GM11168 (cell line): ENCODE data around the gene CKLF.

Experiments
- in situ Hi-C: fragments of 300-500 bp; cut with MboI; formaldehyde crosslinking; loops from one replicate; pipeline ENCODE4 v1.12.0; 2022; ENCODE audit warnings: low sequenced_read_pairs; ENCODE audit not compliant: unreplicated experiment

CKLF gene

GRCh38 chr16:66539623-66540469 lies 12.5 kb upstream of the CKLF start:
- in situ Hi-C loops = no loop called here

DNA sequence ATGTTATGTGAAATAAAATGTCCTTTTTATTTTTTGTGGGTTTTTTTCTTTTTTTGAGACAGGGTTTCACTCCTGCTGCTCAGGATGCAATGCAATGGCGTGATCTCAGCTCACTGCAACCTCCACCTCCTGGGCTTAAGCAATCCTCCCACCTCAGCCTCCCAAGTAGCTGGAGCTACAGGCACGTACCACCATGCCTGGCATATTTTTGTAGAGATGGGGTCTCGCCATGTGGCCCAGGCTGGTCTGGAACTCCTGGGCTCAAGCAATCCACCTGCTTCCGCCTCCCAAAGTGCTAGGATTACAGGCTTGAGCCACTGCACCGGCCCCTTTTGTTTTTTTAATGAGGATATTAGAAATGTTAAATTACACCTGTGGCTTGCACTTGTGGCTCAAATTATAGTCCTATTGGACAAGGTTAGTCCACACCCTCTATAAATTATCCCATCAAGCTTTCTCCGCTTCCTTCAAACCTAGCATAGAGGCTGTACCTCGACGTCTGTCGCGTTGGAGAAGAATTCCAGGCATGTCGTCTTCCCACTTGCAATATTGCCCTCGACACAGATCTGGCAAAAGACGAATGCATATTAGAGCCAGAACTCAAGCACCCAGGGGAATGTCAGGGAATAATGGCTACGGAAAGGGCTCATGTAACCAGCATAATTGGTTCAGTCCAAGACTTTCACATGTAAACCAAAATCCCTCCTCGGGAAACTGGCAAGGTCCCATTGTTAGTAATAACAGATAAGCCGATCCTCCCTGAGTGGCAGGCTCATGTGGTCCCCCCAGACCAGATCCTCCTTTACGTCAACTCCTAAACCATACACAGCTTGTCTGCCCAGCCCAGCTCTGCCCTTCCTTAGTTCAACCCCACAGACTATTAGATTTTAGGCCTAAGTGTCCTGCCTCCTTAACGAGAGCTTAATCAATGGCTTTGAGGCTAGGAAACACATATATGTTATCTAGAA lies 10.7 kb upstream of the CKLF start:
- in situ Hi-C loops = no loop called here

DNA sequence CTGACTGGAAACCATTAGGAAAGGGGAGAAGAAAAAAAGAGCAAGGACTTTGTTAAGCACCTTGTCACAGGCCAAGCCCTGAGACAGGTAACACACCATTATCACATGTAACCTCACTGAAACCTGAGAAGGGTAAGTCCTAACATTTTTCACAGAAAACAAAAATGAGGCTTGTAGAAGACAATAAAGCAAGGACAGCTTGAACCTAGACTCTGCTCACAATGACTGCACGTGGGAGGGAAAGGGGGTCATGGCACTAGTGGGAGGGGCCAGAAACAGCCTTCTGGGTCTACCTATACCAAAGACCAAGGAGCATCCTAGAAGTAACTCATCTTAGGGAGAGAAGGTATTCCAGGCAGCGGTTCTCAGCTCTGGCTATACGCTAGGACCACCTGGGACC lies 10.0 kb upstream of the CKLF start:
- in situ Hi-C loops = no loop called here

DNA sequence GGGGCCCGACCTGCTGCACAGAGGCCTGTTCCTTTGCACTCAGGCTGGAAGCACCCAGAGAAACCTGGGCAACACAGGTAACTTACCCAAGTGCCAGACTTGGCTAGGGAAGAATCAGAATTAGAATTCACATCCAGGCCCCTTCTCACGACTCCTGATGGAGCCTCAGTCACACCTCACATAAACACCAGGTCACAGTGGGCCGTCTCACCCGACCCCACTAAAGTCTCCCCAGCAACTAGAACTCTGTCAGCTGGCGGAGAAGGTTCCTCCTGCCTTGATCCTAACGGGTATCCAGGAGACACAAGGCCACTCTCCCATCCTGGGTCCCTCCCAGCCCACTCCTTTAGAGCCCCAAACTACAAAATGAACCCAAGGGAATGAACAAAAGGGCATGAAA lies 8.8 kb upstream of the CKLF start:
- in situ Hi-C loops = no loop called here

DNA sequence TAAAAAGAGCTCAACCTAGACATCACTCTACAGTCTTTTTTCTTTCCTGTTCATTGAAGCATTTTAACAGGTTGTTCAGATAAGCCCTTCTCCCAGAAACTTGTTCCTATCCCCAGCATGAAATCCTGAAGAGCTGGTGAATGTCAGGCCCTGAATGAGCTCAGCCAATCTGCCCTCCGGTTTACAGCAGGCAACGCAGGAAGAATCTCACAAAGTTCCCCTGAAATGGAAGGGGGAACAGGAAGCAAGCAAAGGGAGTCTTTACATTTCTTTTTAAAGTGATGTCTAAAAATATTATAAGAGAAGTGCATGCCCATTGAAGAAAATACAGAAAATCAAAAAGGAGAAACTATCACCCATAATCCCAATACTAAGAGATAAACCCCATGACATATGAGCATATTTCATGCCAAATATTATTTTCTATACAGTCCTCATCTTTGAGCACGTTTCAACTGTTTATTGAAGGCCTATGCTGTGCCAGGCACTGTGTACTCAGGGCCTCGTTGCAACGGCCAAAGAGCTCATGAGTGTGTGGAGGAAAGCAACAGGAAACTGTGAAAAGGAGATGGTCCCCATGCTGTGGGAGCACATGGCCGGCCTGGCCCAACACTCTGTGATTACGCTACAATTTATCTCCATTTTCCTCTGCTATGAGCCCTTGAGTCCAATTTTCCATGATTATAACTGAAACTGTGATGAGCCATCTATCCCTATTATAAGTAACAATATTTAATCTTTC lies 8.2 kb upstream of the CKLF start:
- in situ Hi-C loops = no loop called here

DNA sequence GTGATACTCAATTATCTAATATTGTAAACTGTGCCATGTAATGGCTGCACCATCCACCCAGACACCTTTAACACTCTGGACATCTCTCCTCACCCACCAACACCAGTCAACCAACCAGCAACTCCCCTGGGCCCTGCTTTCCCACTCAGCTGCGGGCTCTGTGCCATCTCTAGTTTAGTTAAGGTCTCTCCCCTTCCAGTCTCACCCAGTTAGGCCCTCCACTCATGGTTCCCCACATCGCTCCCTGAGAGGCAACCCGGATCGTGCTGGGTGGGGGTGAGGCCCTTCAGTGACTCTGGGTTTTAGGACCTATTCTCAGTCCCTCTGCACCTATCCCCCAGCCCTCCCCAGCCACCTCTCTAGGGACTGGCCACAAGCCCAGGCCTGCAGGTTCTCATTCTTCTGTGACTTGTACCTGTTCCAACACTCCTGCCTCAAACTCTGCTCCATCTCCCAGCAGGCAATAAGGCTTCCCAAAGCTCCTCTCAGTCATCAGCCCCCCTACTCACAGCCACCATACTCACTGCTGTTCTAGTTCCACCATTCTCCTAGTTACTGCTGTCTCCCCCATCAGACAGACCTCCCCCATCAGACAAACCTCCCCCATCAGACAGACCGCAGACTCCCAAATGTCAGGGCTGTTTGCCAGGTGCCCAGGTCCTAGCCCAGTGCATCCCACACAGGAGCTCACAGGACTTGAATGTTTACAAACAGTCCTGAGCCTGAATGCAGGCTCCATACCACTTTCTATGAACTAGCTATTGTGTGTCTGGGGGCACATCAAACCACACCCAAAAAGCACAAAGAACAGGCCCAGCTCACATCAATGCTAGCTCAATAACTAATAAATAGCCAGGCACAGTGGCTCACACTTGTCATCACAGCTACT lies 5.0 kb upstream of the CKLF start:
- in situ Hi-C loops = no loop called here

DNA sequence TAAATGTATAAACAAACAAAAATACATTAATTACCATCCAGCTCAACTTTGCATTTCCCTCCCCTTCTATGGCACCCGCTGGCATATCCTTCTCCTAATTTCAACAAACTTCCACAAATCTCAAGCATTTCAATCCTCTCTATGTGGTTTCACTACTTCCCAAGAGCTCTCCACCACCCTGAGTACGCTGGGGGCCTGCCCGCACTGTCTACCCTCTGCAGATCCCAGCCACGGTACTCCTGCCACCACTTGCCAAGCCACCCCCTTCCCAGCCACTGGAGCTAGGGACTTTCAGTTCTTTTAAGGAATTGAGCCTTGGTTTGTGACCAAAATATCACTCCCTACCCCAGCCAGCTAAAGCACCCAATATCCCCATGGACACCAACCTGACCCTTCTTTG lies 4.3 kb upstream of the CKLF start:
- in situ Hi-C loops = no loop called here

- in situ Hi-C loops = no loop called here
These were observed 3.5 kb upstream of the CKLF start for GRCh38 chr16:66548868-66549267.

DNA sequence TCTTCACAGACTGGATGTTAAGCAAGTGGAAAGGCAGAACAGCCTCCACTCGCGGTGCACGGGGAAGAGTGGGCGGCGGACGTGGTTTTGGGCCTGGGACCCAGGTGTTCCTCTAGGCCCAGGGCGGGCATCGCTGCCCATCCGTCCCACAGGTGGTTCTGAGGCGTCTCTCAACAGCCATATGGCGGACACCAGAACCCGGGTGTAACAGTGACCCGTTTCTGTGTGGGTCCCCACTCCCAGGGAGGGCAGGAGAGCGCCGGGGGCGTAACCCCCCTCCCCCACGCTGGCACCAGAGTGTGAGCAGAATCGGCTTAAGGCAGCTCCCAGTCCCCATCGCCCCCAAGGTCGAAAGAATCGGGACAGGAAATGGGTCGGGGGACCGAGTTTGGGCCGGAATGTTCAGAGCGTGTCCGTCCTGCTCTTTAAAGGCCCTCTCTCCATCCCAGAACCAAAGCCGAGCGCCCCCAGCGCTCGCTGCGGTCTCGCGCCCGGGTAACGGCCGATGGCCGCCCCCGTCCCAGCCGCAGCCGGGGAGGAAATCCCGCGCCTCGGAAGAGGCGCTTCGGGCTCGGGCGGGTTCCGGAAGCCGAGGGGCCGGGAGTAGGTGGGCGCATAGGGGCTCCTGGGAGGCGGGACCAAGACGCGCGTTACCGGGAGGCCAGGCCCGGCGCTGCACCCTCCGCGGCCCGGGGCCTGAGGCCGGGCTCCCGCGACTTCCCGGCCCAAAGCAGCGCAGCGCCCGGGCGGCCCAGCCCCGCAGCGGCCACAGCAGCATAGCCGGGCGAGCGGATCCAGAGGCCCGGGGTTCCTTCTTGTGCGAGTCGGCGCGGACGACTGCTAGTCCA lies 2.9 kb upstream of the CKLF start, which contains the start of gene TK2:
TK2 (minus strand) TSS at position 839 of the 848 bp plus-strand sequence; CDS start at position 778, 61 bp downstream.
- in situ Hi-C loops = no loop called here

DNA sequence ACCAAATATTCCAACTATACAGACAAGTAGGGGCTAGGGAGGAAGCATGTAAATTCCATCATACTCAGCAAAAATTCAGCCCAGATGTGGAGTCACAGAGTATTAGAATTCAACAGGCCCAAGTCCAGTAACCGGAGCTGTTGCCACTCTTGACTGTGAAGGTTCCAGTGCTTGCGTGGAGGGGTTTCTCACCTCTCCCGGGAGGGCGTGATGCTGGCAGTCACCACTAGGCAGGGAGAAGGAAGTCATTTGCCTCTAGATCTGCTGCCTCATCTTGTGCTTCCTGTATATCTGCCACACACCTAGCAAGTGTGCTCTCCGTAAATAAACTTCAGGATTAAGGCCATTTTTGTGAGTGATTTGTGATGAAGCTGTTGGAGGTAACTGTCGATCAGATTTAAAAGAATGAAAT lies 1.0 kb upstream of the CKLF start:
- in situ Hi-C loops = no loop called here

GRCh38 chr16:66551788-66552285 lies 539 bp upstream of the CKLF start:
- in situ Hi-C loops = no loop called here

DNA sequence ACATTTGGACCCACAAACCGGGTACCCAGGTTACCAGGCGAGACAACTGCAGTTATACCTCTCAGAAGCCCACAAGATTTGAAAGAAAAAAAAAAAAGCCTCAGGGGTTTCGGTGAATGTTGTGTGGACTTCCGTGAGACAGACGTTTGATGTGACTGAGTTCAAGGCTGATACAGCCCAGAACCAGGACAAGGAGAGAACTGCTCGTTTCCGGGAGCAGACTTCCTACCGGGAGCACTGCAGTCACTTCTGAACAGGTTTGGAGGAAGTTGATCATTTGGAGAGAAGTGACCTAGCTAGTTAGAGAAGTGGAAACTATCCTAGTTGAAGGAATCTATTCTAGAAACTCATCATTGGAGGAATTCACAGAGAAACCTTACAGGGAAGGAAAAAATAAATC lies 847 bp downstream of the CKLF start:
- in situ Hi-C loops = no loop called here

DNA sequence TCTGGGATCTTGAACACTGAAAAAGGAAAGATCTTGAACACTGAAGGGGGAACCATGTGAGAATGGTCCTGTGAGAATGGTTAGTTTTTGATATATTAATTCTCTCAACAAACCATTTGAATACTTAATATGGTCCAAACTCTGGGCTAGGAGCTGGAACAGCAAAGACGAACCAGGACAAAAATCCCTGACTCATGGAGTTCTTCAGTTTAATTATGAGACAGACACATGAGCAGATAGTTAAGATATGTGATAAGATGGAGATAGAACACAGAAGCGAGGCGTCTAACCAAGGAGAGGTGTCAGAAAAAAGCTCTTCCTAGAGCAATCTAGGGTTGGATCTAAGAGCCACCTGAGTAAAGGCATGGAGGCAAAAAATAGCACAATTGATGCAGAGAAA lies 1.6 kb downstream of the CKLF start:
- in situ Hi-C loops = no loop called here

- in situ Hi-C loops = no loop called here
These were observed 2.1 kb downstream of the CKLF start for GRCh38 chr16:66554495-66554894.

GRCh38 chr16:66560107-66560506 lies 7.7 kb downstream of the CKLF start:
- in situ Hi-C loops = no loop called here

GRCh38 chr16:66561381-66562080 lies 9.2 kb downstream of the CKLF start:
- in situ Hi-C loops = no loop called here

GRCh38 chr16:66562409-66562808 lies 10.0 kb downstream of the CKLF start:
- in situ Hi-C loops = no loop called here

DNA sequence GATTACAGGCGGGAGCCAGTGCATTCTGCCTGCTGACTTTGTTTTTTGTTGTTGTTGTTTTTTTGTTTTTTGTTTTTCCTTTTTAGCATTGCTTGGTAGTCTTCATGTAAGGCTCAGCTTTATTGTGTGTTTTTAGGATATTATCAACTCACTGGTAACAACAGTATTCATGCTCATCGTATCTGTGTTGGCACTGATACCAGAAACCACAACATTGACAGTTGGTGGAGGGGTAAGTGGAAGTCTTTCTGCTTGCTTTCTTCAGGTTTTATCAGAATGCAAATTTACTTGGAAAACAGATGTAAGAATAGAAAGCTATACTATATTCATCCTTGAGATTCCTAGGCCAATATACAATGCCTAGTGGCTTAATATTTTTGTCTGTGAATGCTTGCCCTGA lies 10.6 kb downstream of the CKLF start:
- in situ Hi-C loops = no loop called here
